GM18907 (cell line): ENCODE data around the gene JAM3.
"Not testable (repeated sequence)": the region's sequence is repeated elsewhere in the genome, so short reads cannot be mapped to it uniquely, and the experiment has no call there.

Experiments used
- ATAC-seq: cut with Tn5 transposase; IDR thresholded peaks from one replicate; pipeline ENCODE4 v1.9.1; 2021; ENCODE audit warnings: mild to moderate bottlenecking, moderate library complexity; ENCODE audit not compliant: unreplicated experiment

The JAM3 gene

DNA sequence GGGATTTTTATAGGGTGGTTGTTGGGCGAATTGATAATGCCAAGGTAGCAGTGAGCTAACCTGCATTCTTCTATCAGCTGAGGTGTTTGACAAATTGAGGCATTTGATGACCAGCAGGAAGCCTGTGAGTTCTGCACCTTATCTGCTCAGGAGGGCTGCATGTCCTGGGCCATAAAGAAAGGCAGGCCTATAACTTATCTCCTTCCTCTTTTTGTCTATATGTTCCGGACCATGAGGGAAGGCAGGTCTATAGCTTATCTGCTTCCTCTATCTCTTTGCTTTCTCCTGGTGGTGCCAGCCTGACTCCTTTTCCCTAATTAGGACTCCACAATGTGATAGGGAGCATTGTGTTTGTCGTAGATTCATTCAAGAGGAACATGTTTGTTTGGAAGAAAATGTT is 8.6 kb upstream of the JAM3 start:
- no peak for ATAC-seq

DNA sequence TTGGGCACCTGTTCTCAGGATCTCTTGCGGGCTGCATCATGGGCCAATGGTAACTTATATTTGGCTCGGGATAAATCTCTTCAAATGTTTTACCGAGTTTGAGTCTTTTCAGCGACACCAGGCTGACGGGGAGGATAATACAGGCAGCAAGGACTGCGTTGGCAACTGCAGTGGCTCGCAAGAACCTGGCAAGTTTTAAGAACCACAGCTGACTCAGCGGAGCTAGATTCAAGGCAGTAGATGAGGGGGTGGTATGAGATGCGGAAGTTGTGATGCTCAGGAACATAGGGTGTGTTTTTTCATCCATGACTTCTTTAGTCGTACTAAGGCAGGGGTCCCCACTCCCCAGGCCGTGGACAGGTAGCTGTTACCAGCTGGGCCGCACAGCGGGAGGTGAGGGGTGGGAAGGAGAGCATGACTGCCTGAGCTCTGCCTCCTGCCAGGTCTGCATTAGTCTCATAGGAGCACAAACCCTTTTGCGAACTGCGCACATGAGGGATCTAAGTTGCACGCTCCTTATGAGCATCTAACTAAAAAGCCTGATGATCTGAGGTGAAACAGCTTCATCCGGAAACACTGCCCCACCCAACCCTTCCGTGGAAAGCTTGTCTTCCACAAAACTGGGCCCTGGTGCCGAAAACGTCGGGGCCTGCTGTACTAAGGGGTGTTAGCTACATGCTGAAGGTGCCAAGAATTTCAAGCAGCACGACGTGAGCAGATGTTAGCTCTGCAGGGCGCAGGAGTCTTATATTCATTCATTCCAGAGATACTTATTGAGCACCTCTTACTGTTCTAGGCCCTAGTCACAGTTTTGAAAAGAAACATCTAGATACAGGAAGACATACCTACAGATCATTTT is 6.4 kb upstream of the JAM3 start:
- no peak for ATAC-seq

DNA sequence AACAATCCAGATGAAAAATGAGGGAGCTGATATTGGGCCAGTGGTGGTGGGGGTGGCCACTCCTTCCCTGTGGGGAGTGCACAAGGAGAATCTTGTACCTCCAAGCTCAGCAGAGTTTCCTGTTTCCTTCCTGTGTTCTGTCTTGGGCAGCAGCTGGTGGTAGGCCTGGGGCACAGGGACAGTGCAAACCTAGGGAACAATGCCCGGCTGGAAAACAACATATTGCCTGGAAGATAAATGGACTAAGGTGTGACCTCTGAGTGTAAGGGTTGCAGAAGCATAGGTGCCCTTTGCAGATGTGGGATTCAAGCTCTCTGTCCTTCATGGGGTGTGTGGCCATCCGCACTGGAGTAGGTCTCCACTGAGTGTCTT is 5.8 kb upstream of the JAM3 start:
- ATAC-seq, result no peak

DNA sequence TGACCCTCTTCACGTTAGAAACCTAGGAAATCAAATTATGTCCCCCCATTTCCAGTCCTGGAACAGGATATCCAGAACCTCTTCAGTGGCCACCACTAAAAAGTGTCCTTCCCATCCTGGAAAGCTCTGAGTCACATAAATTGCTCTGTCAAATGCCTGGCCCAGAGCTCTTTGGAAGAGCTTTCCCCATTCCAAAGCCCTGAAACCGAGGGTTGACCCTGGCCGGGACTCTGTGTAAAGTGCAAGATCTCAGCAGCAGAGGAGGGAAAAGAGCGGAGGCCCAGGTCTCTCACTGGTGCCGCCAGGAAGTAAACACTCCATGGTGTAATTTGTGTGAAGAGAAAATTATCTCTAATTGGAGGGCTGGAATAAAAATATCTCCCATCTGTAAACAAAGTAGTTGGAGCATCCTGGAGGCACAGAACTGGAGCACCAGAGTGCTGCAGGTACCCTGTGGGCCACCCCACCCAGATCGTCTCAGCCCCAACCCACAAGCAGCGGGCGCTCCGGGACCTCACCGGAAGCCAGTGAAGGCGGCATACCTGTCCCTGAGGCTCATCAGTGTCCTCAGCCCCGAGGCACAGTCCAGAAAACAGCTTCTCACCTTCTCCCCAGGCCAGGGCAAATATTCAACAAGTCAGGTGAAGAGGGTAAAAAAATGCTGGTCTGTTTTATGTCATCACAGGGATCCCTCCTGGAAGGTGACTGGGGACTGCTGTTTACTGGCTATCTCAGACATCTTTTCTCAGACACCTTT is 4.7 kb upstream of the JAM3 start:
- ATAC-seq, result no peak

DNA sequence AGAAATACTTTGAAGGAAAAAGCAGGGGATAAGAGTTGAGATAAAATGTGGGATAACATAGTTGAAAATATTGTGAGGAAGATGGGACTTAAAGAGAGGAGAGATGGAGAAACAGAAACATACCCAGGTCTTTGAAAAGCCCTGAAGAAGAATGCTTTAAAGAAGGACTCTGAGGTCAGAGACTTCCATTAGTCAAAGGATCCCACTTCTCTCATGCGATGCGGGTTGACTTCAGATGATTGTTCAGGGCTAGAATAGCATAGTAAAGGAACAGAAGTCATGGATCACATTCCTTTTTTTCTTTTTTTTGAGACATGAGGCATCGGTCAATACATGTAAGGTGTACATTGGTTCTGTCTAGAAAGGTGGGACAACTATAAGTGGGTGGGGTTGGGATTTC is 3.5 kb upstream of the JAM3 start:
- ATAC-seq, result no peak

DNA sequence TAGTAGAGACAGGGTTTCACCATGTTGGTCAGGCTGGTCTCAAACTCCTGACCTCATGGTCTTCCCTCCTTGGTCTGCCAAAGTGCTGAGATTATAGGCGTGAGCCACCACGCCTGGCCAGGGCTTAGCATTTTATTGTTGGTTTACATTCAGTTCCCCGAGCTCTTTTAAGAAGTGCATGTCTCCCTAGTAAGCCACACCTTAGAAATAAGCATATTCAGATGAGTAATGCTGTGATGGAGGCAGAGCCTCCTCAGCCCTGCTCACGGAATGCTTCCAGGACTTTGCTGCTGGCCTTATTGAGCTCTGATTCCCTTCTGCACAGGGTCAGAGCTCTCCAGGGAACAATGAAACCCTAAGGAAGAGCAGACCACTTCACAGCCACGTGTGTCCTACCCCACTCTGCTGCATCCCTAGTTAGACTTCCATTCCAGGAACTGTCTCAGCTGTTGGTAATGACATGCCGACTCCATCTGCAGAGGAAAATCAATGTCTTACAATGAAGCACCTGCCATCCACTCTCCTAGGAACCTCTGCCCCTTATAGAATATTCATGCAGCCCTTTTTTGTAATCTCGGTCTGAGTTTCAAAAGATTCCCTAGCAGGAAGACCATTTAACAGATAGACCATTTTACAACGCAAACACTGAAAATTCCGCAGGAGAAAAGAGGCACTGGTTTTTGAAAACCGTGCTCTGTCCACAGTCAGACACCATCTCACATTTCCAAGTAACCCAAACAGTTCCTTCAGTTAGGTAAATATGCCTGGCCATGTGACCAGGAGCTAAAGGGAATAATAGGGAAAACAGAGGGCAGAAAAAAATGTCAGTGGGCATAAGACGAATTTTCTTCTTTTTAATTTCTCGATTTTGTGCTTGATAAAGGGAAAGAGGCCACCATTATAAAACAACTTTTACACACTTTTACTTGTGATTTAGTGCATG is 1.7 kb upstream of the JAM3 start:
- no peak for ATAC-seq

DNA sequence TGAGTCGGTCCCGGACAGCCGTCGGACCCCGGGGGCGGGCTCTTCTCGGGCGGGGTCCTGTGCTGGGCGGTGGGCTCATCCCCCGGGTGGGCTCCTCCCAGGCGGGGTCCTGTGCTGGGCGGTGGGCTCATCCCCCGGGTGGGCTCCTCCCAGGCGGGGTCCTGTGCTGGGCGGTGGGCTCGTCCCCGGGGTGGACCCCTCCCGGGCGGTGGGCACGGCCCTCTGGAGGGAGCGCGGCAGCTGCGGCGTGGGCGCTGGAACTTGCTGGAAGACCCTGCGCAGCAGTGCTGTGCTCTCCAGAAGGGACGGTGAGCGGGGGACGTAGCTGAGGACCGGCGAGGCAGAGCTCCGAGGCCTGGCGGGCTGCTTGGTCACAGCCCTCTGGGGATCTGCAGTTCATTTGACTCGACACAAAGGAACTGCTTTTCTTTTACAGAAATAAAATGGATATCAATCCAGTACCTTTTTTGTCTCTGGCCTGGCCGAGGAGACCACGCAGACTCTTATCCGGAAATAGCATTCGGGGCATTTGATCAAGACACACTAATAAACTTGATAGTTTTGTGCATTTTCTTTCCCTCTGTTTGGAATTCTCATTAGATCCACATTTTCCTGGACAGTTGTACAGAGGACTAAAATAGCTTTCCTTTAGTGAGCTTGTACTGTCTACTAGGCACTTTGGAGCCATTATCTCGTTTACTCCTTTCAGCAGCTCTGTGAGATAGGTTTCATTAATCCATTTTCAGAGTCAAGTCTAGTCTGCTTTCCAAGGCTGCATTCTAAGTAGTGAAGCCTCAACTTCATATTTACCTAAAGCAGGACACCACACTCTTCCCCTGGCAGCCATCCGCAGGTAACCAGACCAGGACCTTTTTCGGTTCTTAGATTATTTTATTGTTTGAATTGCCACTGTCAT is 812 bp downstream of the JAM3 start:
- ATAC-seq, result no peak

DNA sequence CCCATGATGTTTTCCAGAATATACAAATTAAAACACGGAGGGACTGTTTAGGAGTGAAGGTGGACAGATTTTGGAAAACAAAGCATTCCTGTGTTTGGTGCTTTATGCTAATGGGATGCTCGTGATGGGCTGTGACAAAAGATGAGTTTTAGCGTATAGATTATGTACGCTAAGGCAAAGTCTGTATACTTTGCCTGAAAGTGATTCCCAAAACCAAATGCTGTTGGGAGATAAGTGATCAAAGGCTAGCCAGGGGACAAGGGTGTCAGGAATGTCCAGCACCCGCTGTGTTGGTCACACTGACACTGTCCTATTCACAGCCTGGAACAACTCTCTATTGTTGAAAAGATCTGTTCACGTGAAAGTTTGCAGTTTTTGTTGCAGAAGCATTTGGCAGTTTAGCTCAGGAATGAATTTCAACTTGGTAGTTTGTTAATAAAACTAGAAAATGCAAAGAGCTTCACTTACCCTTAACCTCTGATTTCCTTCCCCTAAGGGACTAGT is 1.5 kb downstream of the JAM3 start:
- ATAC-seq, result no peak

DNA sequence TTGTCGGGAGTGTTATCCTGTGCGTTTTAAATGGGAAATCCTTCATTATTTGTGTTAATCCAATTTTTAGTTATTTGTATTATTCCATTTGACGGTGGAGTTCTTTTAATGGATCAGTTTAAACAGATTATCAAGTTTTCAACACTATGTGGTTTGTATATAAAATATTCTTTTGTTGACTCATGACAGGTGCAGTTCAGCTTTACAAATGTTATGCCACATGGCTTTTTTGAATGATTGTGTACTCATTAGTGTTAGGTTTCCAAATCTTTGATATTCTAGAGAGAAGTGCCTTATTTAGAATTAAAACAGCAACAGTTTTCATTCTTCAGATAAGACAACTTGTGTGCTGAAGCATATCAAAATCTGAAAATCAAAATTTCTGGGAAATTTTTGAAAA is 2.4 kb downstream of the JAM3 start:
- no peak for ATAC-seq

DNA sequence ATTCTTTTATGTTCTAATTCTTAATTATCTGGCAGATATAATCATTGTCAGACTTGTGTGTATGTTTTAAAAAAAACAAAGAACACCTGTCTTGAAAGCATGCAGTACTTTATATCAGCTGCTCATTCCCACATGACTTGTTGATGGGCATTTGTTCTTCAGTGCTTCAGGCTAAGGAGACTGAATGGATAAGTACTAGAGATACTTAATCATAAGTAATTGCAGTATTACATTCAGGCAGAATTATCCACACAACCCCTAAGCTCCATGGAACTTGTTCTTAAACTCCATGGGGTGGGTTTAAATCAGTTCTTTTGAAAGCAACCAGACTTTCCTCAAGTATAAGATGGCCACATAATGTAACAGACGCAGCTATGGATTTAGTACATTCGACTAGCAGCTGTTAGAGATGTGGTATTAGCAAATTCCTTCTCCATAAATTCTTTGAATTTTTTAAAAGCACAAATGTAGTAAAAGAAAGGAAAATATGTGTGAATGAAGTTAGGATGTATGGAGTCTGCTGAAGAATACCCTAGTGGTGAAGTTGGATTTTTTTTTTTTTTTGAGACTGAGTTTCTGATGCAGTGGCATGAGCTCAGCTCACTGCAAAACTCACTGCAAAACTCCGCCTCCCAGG is 3.0 kb downstream of the JAM3 start:
- no peak for ATAC-seq

DNA sequence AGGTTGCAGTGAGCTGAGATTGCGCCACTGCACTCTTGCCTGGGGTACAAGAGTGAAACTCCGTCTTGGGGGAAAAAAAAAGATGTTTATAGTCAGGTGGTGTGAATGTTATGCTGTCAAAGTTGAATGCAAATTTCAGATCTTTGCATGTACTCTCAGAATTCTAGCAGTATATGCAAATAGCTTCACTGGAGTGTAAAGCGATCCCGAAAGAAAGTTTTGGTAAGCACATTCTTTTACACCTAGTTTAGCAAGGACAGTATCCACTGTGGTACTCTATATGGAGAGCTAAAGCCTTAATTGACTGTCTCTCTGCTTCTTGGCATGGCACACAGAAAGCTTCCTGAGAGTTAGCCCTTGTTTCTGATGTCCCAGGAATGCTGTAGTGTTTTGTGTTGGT is 4.0 kb downstream of the JAM3 start:
- peak; percentile 49 for ATAC-seq

DNA sequence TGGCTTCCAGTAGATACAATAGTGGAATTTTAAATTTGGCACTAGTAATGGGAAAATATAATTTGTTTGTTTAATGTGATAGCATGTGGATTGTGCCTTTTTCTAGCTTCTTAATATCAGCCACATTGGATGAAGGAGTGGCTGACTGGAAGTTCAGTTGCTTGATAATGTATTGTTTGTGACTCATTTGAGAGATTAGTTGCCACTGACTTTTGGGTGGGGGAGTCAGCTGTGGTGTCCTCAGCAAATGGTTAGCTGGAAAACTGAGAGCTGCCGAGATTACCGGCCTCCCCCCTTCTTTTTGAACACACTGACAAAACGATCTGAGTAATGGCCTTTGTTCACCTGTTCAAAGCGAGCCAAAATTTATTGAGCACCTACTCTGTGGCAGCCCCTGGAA is 5.5 kb downstream of the JAM3 start:
- ATAC-seq, result no peak

DNA sequence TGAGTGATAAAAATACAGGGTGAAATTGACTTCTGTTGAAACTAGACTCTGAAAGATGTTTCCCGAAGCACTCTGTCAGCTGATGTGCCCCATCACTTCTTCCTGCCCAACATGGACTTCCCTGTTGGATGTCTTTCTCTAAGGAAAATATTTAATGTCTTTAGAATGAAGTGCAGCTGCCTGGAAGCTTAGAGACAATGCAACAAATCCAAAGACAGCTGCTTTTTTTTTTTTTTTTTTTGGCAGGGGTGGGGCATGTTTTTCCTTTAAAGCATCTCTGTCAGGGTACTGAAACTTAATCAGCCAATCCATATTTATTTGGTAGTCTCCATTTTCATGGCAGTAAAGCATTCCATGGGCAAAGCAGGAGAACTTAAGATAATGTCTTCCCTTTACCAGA is 5.9 kb downstream of the JAM3 start:
- no peak for ATAC-seq

DNA sequence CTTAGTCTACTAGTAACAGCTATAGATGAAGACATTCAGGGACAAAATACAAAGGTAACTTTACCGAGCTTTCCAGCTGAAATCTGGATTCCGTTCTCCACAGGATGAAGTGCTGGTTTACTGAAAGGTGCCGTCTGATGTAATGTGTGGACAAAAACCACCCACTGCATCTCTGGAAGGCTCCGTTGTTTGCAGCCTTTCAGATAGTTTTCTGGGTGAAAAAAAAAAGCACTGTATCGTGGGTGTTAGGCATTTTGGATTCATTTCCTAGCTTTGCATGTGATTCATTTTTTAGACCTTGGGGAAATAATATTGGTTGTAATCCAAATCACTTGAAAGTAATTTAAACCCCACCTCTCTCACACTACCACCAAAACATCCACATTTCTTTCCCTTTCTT is 10.4 kb downstream of the JAM3 start:
- ATAC-seq, result no peak

DNA sequence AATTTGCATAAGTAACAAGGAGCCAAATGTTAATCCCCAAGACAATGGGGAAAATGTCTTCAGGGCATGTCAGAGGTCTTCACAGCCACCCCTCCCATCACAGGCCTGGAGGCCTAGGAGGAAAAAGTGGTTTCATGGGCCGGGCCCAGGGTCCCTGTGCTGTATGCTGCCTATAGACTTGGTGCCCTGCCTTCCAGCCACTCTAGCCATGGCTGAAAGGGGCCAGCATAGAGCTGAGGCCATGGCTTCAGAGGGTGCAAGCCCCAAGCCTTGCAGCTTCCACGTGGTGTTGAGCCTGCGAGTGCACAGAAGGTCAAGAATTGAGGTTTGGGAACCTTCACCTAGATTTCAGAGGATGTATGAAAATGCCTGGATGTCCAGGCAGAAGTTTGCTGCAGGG is 12.4 kb downstream of the JAM3 start:
- ATAC-seq, result not testable (repeated sequence)

DNA sequence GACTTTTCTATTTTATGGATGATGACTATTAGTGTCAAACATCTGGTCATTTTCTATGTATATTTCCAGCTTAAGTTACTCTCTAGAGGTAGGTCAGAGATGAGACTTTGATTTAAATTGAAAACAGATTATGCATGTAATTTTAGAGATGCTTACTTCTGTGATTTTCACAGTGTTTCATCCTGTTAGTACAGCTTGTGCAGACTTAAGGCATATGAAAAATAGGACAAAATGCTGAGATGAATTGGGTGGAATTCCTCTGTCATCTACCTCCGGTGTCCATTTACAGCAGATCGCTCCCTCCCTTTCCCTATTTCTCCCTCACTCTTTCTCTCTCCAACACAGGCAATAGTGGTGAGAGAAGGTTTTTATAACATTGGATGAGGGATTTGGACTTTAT is 14.1 kb downstream of the JAM3 start:
- ATAC-seq, result no peak

DNA sequence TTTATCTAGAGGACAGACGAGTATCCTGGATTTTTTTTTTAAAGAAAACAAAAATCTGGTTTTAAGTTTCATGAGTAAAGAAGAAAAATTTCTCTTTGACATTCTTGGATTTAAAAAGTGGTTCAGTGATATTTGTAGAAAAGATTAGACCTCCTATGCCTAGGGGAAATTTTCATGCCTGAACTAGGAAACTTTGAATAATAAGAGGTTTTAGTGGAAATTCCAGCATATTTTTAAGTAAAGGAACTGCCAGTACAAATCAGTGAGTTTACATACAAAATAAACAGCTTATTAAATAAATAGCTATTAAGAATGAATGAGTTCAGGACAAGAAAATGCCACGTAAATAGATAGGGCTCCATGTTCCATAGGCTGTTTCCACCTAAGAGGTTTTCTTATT is 17.5 kb downstream of the JAM3 start:
- ATAC-seq, result no peak

DNA sequence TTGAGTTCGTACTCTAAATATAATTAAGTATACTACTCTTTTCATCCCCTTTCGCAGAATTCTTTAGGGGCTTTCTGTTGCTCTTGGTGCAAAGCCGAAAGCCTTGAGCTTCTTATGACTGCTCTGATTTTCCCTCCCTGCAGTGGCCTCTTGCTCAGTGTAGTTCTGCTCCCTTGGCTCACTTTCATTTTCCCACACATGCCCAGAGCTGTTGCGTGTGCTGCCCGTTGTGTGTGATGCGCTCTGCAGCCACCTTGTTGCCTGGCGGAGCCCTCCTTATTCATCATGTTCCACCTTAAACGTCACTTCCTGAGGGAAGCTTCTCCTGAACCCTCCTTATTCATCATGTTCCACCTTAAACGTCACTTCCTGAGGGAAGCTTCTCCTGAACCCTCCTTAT is 23.1 kb downstream of the JAM3 start:
- not testable (repeated sequence) for ATAC-seq

DNA sequence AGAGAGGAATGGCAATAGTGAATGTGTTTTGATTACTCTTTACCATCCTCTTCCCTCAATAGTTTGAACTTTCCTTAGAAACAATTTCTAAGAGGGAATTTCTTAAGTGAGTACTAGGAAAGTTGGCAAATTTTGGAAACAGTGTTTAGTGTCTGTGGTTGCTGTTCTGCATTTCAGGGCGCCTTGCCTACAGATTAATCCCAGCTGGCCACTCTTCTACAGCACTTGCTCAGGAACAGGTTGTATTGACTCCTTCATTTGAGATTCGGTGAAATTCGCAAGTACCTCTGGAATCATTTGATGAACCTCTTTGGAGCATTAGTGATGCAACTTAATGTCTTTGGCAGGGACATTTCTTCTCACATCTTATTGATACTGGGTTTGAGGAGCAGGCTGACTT is 28.3 kb downstream of the JAM3 start:
- ATAC-seq, result no peak
